Kidney epithelial cell (primary cell): ENCODE results near the gene AKR1C1. TPM values are rescaled to one million over a fixed set of nuclear protein-coding genes. Genes with fewer than 3 reads are reported as not detected.
"Not testable (repeated sequence)": the region's sequence is repeated elsewhere in the genome, so short reads cannot be mapped to it uniquely, and the experiment has no call there.

Experiments
- DNase-seq: peaks from one replicate; pipeline ENCODE4 v3.0.0-alpha.2; 2010; ENCODE audit warnings: low read depth
- H3K27me3 ChIP-seq: 2 replicates; pipeline ENCODE4 v1.6.0; 2011; ENCODE audit warnings: low read length; ENCODE audit not compliant: control insufficient read depth, insufficient read depth
- H3K36me3 ChIP-seq: 2 replicates; pipeline ENCODE4 v1.5.1; 2011; ENCODE audit warnings: low read length; ENCODE audit not compliant: control insufficient read depth, insufficient read depth
- H3K4me3 ChIP-seq: 2 replicates; pipeline ENCODE4 v1.5.1; 2011; ENCODE audit warnings: low read depth, mild to moderate bottlenecking, control low read depth, low read length
- CTCF ChIP-seq: IDR thresholded peaks from 2 replicates; pipeline ENCODE4 v1.5.1; 2011; ENCODE audit warnings: mild to moderate bottlenecking, moderate library complexity, low read length, control low read depth, inconsistent platforms; ENCODE audit not compliant: insufficient read depth, poor library complexity, severe bottlenecking
- total RNA-seq: library from RNA; depleted of rRNA; stranded (reverse); fragments of >200 nt; gene quantifications from 2 replicates; pipeline ENCODE4 v1.2.3, GENCODE V29; 2015

Gene AKR1C1
- total RNA-seq, 1 donor from 2014 or later = 1.2 TPM

GRCh38 chr10:4981722-4982471 lies 18.7 kb downstream of the AKR1C1 start:
- peak; percentile 54 for TF ChIP-seq CTCF
- DNase-seq = peak; percentile 29
- Histone ChIP-seq H3K27me3 (no peaks in the 10 kb centered on the region), H3K4me3 (no peak overlapping the region), H3K36me3 (no peaks in the 10 kb centered on the region)

- no peak for DNase-seq
- H3K4me3 ChIP-seq = no peak overlapping the region
- H3K36me3 ChIP-seq = no peaks in the 10 kb centered on the region
- no peaks in the 10 kb centered on the region for H3K27me3 ChIP-seq
- TF ChIP-seq CTCF = no peak
These were observed 19.6 kb downstream of the AKR1C1 start for GRCh38 chr10:4982764-4983226.

DNA sequence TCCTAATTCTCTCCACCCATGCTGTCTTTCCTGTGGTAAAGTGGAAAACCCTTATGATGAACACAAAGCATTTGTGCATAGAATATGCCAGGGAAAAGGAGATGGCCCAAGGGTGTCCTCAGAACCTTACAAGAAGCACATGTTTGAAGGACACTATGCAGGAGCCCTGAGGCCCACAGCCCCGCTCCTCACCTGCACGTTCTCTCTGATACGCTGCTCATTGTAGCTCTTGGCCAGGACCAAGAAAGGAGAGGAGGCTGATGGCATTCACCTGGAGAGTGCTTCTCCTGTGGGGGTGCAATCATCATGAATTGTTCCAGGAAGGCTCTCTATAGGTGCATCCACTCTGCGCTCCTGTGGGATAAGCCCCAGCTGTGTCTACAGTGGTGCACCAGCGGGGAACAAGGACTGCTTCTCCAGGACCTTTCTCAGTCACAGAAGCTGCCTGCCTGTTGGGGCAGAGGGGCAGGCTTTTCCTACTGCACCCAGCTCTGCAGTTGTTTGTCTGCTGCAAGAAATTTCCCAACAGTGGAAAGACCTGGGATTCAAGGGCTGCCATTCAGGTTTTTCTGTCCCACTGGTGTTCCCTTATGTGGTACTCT lies 20.5 kb downstream of the AKR1C1 start:
- no peaks in the 10 kb centered on the region for H3K36me3 ChIP-seq
- no peaks in the 10 kb centered on the region for H3K27me3 ChIP-seq
- no peak for DNase-seq
- H3K4me3 ChIP-seq = no peak overlapping the region
- TF ChIP-seq CTCF = no peak

DNA sequence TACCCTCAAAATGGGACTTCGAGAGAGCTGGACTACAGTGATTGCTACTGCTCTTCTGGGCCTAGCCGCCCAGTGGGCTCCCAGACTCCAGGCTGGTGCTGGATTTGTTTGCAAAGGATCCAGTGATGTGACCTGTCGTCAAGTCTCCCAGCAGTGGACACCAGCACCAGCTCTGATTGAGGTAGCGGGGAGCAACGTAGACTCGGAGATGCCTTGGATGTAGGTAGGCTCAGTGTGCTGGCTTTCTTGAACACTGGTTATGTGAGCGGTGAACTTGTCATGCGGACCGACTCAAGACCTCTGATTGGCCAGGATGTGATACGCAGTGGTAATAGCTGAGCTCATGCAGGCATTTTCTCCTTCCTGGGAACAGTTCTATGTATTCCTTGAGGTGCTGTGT lies 21.0 kb downstream of the AKR1C1 start:
- Histone ChIP-seq H3K27me3 (no peaks in the 10 kb centered on the region), H3K36me3 (no peaks in the 10 kb centered on the region), H3K4me3 (no peak overlapping the region)
- no peak for DNase-seq
- TF ChIP-seq CTCF = no peak

DNA sequence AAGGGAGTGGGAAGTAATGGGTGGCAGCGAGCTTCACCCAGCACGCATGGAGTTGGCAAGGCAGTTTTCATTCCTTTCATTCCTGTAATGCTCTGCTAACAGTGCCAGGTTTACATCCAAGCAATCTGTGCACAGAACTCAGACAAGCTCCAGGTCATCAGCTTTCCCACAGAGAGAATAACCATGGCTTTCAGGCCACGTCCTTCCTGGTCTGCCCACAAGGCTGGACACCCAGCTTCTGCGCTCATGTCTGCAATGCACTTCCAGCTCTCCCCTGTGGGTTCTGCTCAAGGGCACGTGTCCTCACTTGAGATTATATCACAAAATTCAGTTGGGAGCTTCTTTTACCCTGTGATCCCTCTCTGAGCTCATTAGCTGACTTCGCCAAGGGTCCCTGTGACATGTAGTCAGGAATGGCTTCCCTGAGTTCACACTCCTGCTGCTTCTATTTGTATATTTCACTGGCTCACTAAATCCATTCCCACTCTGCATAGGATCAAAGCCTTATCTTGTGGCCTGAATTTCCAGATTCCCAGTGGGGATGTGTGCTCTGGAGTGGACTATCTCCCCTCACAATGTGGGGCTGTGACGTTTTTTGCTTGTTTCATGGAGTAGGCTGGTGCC lies 21.9 kb downstream of the AKR1C1 start:
- Histone ChIP-seq H3K36me3 (no peaks in the 10 kb centered on the region), H3K4me3 (no peak overlapping the region), H3K27me3 (no peaks in the 10 kb centered on the region)
- no peak for TF ChIP-seq CTCF
- peak; percentile 42 for DNase-seq

- not testable (repeated sequence) for H3K27me3 ChIP-seq, H3K36me3 ChIP-seq, H3K4me3 ChIP-seq, DNase-seq
These were observed 24.9 kb downstream of the AKR1C1 start for GRCh38 chr10:4988000-4988641.
